GM18907 (cell line): ENCODE data around the gene PFKP.
A peak's percentile ranks its signal among the peaks of the same experiment; 100 is the strongest.

Experiments
- ATAC-seq: cut with Tn5 transposase; IDR thresholded peaks from one replicate; pipeline ENCODE4 v1.9.1; 2021; ENCODE audit warnings: mild to moderate bottlenecking, moderate library complexity; ENCODE audit not compliant: unreplicated experiment

The PFKP gene

DNA sequence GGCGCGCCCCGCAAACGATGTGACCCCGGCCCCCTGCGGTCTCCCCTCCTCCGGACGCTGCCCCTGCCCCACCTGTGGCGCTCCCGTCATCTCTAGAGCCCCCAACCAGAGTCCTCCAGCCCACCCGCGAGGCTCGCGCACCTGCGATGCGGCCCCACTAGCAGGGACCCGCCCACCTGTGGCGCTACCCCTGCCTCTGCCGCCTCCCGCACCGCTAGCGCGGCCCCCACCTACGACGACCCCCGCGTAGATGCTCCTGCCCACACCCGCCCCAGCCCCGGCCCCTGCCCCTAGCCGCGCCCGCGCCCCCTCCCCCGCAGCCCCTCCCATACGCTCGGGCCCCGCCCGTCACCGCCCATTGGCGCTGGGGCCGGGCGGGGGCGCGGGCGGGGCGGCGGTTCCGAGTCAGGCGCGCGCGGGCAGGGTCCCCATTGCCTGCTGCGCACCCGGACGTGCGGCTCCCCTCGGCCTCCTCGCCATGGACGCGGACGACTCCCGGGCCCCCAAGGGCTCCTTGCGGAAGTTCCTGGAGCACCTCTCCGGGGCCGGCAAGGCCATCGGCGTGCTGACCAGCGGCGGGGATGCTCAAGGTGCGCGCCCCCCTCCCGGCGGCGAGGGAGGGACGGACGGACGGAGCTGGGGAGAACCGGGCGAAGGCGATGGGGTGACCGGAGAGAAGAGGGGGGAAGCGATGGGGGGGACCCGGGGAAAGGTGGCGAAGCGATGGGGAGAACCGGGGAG is at the start of gene PFKP:
PFKP (plus strand) TSS at position 431 of the 741 bp plus-strand sequence; CDS start at position 479, 48 bp downstream.
- ATAC-seq = peak; percentile 63

DNA sequence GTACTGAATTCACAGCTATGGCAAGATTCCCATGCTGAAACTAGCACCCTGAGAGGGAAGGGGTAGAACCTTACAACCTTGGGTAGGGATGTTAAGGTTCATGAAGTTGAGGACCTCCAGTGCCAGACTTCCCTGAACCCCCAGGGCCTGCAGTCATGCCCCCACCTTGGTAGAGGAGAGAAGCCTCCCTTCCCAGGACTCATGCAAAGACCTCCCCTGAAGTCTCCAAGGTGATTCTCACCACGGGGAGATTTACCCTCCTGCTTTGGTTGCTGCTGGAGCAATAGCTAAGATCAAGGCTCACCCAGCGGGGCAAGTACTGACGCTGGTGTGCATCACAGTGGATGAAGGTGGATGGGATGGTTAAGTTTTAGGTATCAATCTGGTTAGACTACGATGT is 49.1 kb upstream of the PFKP start:
- ATAC-seq = no peak

DNA sequence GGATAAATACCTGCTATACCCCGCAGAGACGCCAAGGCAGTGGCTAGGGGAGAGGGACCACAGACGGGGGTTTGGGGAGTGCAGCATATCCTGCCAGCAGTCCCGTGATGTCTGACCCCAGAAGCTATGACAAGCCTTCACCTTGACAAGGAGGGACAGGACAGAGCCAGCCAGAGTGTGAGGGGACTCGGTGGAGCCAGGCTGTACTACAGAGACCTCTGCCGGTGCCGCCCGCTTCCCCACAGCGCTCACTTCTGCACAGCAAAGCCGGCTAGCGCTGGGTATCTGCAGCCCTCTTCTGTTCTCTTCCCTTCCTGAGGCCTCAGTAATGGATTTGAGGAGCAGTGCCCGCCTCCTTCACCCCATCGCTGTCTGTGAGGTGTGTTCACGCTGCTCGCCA is 47.0 kb upstream of the PFKP start:
- ATAC-seq = no peak

DNA sequence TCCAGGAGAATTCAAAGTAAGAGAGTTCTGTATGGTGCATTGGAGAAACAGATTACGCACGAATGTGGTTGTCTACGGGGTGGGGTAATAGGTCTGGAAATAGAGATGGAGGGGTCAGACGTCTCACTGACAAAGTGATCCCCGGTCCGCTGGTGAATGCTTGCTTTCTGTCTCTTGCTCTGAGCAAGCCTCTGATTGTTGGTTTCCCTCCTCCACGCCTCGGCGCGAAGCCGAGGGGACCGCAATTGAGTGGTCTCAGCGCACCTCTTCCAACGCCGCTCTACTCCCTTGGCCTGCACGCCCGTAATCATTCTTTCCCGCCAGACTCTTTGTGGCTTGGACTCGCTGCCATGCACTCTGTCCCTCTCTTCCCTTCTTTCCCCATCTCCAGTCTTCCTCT is 46.5 kb upstream of the PFKP start:
- no peak for ATAC-seq

DNA sequence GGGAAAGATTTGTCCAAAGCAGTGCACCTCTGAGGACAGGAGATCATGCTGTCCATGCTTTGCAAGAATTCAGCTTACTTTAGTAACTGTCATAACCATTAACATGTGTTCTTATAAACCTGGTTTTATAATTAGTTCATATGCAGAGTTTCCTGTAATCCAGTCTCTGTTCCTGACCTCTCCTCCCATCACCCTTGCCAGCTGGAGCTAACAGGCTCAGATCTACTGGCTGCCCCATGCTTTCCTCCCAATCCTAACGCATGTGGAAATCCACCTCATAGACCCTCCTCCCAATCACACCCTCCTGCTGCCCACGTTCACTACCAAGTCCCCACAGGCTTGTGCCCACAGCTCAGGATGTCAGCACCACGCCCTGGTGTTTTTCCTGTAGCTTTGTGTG is 45.3 kb upstream of the PFKP start:
- ATAC-seq = no peak

DNA sequence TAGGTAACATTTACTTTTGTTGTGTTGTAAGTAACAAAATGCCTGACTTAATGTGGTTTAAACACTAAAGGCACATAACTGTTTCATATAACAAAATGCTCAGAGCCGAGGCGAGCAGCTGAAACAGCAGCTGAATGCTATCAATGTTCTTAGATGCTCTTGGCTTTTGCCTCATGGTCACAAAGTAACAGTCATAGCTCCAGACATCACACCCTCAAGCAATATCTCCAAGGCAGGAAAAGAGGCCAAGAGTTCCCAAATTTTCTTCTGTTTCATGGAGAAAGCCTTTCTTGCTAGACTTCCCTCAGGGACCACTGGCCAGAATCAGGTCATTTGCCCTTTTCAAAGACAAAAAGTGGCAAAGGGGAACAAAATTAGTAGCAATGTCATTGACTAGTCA is 43.5 kb upstream of the PFKP start:
- no peak for ATAC-seq

DNA sequence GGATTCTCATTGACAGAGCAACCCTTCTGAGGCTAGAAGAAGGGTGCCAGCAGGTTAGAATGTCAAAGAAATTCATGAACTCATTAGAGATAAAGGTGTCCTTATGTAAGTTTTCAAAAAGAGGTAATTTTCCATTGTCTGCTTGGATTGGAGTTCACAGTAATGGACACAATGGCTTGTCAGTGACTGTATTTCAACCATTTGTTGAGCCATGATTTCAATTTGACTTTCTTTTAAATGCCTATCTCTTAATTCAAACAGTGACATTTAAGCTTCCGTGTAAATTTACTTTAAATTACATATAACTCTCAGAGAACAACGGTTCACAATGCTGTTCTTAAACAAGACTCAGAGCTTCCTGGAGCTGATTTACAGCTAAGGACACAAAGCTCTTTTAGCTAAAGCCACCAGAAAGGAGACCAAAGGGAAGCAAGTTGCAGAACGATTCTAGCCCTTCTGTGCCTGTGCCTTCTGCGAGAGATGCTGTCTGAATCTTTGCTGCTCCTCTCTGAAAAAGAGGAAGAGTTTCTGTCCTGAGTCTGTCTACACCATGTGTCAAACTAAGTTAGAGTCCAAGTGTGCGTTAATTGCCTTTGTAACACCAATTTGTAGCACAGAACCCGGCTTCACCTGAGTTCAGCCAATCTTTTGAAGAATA is 42.2 kb upstream of the PFKP start:
- ATAC-seq = no peak

DNA sequence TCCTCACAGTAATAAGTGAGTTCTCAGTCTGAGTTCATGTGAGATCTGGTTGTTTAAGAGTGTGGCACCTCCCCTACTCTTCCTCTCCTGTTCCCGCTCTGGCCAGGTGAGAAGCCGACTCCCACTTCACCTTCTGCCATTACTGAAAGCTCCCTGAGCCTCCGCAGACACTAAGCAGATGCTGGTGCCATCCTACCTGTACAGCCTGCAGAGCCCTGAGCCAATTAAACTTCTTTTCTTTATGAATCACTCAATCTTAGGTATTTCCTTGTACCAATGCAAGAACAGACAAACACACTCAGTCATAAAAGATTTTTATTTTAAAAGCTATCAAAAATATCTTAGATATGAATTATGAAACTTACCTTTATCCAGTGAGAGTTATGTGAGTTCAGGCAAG is 39.5 kb upstream of the PFKP start:
- ATAC-seq = no peak

DNA sequence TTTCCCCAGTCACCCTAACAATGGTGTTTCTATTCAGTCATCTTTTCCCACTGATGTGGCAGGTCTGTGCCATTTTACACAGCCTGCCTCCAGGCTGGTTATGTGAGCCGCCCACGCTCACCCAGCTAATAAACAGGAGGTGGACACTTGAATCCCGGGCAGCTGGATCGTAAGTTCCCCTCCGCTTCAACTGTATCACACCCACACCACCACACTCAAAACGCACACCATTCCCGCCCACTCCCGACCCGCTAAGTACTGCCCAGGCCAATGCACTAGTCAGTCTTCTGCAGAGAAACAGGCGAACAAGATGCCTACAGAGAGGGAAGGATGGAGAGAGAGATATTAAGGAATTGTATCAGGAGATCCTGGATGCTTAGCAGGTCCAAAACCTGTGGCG is 38.9 kb upstream of the PFKP start:
- ATAC-seq = no peak

DNA sequence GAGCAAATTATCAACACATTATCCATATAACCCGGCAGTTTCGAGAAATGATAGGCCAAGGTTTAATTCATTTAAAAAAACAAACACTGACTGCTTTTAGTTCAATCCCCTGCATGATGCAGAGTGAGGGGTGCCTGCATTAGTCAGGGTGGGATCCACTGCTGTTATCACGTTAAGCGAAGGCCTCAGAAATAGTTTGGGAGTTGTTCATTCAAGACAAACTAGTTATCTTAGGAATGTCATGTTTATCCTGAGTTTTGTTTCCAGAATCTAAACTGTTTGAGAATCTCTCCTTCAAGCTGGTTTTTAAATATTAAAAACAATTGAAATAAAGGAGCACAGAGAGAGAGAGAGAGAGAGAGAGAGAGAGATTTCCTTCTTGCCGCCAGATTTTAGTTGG is 36.6 kb upstream of the PFKP start:
- ATAC-seq = no peak

DNA sequence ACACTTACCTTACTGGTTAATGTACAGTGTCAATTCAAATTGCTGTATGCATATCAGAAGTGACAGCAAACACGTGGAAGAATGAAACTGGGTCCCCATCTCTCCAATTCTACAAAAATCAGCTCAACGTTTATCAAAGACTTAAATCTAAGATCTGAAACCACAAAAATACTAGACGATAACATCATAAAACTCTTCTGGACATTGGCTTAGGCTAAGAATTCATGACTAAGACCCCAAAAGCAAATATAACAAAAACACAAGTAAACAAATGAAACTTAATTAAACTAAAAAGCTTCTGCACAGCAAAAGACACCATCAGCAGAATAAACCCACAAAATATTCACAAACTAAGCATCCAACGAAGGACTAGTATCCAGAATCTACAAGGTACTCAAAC is 35.9 kb upstream of the PFKP start:
- no peak for ATAC-seq

DNA sequence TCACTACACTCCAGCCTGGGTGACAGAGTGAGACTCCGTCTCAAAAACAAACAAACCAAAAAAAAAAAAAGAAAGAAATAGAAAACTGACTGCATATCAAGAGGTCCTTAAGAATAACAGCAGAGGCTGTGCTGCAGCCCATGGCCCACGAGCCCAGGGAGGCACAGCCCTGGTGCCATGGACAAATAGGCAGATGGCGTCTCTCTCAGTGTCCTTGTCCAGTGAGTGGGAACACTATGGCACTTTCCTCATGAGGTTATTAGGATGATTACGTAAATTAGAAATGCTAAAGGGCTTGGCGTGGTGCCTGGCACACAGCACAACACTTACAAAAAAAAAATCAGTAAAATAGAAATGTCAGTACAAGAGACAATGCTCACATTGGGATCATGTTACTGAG is 33.4 kb upstream of the PFKP start:
- ATAC-seq = no peak

DNA sequence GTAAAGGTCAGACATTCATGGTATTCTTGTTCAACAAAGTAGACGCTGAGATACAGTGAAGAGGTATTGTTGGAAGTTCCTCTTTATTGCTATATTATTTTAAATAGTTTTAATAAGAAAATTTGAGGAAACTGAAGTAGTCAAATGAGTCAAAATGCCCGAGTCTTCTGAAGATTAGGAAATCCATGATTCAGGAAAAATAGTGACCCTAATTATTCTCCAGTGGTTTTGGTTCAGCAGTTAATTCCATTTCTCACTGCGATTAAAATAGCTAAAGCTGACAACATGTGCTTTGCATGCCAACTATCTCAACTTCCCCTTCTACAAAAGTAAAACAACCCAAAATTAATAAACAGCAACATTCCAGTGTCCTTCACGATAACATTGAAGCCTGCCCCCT is 32.7 kb upstream of the PFKP start:
- no peak for ATAC-seq

DNA sequence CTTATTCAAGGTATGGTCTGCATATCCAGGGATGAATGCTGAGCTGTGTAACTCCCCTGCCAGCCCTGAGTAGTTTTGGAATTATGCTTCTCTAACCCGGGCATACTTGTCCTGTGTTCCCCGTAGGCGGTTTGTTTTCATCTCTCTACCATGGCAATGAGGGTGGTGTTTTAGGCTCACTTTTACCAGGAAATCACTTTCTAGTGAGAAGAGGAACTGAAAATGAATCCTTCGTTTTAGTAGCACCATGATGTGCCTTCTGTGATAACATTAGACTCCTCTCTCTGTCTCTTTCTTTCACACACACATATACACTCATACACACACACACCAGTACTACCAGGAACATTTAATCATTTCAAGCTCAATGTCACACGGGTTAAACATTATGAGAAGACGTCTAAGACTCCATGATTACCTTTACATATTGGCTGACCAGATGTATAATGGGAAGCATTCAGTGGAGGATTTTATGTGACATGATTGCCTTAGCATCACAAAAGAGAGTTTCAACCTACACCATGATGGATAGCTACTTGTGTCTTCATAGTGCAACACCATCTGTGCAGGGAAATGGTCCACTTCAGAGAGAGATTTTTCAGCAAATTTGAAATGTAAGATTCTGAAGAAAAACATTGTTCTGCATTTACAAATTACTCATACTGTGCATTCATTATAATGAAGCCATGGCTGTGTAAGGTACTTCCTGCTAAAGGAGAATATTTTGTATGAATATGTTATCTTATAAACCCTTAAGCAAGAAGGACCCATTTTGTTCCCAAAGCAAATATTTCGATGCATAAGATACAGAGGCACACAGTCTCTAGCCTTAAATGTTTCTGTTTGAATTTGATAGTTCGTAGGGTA is 31.0 kb upstream of the PFKP start:
- ATAC-seq = peak; percentile 98

DNA sequence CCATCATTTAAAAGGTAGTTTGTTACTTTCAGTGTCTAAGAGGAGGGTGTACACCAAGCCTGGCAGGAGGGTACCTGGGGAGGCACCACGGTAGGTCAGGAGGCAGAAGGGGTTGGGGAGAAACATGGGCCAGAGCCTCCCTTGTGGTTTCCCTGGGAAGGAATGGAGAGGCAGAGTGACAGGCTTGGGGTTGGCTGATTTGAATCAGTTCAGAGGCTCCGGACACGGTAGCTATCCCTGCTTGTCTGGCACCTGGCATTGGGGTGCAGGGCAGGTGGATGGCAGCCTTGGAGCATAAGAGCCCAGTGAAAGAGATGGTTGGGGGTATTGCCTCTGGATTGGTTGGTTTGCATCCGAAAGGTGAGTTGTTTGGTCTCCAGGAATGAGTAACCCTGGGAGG is 30.2 kb upstream of the PFKP start:
- no peak for ATAC-seq

DNA sequence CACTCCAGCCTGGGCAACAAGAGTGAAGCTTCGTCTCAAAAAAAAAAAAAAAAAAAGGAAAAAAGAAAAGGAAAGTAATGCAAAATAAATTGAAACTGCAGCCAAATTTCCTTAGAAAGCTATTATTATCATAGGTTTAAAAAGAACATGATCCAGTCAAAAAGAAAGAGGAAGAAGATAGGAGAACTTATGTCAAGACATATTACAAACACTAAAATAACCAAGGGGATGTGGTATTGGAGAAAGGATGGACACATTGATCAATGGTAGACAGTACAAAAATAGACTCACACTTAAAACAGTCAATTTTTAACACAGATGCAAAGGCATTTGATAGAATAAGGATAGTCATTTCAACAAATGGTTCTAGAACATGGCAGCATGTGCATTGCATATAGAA is 27.3 kb upstream of the PFKP start:
- ATAC-seq = no peak

DNA sequence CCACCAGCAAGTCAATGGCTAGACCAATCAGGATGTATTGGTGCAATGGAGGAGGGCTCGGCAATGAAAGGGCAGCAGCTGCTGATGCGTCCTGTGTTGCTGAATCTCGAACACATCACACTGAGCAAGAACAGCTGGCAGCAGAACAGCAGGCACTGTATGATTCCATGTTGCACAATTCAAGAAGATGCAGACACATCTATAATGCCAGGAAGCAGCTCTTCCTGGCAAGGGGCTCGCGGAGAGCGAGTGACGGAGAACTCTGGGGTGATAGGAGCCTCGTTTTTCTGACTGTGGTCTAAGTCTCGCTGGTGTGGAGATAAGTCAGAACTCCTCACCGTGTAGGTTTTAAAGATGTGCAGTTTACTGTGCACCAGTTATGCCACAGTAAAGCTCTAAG is 24.8 kb upstream of the PFKP start:
- ATAC-seq = no peak

DNA sequence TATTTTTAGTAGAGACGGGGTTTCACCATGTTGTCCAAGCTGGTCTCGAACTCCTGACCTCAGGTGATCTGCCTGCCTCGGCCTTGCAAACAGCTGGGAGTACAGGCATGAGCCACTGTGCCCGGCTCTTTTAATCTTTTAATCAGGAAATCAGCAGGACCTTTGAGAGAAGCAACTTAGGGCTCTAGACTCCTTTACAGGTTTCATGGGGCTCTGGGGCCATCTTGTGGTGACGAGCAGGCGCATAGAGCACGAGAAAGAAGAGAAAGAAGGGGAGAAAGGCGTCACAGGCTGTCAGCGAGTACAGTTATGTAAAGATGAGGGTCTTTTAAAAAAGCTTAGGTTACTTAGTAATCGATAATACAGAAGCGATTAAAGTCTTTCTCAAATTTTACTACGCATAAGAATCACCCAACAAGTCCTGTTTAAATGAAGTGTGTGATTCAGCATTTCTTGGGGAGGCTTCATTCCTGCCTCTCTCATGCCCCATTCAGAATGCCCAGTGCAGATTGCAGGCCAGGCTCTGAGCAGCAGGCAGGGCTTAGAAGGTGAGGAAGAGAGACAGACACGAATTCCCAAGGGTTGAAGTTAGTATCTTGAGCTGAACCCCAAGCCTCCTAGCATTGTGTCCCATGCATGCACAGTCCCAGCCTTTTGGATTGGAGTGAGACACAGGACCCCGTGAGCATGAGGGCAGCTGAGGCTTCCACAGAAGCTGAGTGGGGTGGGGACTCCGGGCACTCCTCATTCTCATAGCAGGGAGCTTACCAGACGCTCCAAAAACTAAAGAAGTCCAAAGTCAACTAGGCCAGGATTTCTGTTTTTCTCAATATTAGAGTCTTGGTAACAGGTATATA is 23.6 kb upstream of the PFKP start:
- ATAC-seq = peak; percentile 94

DNA sequence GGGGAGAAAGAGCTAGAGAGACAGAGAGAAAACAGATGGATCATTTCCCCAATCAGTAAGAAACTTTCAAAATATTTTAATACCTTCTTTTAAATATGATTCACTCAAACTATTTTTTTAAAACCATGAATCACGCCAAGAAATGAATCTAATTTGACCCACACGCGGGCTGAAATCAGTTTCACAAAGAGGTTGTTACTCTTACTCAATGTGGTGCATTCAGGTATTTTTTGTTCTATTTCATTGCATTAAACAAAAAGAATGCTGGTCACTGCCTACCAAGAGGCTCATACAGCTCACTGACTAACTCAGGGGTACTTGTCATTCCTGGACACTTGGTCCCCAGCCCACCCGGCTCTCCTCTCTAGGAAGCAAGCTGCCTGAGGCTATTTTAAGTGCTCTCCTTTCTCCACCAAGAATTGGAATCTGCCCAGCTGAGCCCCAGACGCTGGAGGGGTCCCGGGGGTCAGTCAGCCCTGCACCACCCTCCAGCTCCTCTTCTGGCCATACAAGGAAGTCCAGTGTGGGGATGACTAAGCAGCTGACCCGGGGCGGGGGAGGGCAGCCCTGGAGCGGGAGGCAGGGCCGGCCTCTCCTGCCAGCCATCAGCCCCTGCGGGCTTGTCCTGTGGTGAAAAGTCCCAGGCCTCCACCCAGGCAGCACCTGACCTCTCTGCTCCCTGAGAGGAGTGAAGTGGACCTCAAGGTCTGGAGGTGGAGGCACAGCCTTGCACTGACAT is 21.7 kb upstream of the PFKP start:
- no peak for ATAC-seq

DNA sequence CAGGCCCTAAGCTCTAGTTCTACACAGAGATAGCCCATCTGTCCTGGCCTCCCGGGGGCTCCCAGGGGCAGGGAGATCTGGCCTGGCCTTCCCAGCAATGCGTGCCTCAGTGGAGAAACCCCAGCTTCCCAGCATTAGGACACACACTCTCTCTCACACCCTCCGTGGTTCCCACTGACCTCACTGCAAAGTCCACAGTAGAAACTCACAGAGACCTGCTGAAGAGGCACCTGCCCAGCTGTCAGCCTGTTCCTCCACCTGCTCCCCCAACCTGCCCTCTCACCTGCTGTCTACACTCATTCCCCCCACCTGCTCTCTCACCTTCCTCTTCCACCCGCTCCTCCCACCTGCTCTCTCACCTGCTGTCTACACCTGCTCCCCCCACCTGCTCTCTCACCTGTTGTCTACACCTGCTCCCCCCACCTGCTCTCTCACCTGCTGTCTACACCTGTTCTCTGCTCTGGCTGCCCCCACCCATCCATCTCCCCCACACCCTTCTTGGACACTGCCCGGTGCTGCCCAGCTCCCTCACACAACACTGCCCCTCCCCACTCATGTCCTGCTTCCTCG is 21.1 kb upstream of the PFKP start:
- no peak for ATAC-seq
